HG03558 (cell line): Measurements from ENCODE around the gene FKBP10.
"Not testable (repeated sequence)": the region's sequence is repeated elsewhere in the genome, so short reads cannot be mapped to it uniquely, and the experiment has no call there.

Experiments used
- ATAC-seq: cut with Tn5 transposase; IDR thresholded peaks from one replicate; pipeline ENCODE4 v1.9.1; 2021; ENCODE audit warnings: moderate number of reproducible peaks; ENCODE audit not compliant: unreplicated experiment; ENCODE audit errors: extremely low read depth

The FKBP10 gene

DNA sequence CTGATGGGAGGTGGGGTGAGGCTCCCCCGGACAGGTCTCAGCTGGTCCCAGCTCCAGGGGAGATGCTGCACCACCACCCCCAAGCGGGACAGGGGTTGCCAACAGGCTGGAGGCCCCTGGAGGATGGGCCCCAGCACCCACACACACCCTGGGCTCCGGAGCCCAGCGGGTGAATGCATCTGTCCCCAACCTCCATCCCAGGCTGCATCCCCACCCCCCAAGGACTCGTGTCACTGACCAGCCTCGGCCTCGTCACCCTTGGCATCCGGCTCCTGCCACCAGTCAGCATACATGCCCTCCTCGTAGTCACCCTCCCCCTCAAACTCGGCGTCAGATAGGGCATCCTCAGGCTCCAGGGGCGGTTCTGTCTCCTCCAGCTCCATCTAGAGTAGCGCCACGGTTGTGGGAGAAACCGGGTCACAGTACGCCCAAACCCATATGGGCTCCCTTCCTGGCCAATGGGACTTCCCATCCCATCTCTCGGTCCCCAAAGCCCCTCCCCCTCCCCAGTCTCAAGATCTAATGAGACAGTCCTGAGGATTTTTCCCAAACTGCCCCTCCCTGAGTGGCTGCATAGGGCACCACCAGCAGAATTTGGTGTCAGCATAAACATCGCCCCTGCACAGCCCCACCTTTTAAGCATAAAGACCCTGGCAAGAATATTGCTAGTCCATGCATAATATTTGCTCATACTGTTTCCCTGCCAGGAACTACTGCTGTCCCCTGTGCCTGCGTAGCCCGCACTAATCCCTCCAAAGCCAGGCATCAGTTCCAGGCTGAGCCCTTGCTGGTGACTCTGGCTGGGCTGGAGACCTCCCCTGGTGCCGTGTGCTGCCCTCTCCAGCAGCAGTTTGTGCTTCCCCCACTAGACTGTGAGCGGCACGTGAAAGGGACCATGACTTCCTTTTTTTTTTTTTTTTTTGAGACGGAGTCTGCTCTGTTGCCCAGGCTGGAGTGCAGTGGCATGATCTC lies 9.5 kb upstream of the FKBP10 start:
- ATAC-seq: no peak

DNA sequence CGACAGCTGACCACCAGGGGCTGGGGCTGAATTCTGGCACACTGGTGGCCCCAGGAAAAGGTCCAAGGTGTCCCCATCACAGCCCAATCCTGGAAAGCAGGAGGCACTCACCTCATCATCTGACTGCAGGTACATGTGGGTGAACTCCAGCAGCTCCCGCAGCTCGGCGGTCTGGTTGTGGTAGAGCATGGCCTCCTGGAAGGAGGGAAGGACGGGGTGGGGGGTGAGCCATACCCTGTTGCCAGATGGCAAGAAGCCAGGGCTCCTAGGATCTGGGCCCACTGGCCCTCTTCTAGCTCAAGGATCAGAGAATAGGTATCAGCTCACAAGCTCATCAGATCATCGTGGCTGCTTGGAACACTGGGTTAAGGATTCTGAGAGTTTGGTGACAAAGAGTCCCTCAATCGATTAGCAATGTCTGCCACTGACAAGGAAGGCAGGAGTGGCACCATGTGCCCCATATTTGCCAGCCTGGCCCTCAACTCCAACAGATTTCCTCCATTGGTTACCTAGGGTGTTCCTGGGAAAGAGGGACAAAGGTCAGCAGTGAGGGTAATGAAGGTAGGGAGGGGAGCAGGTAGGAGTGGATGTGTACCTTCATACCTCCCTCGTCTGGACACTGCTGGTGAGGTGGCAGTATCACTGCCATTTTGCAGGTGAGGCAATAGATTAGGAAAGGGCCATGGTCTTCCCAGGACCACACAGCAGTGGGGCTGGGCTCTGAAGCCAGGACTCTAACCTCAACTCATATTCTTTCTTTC lies 5.9 kb upstream of the FKBP10 start:
- no peak for ATAC-seq

DNA sequence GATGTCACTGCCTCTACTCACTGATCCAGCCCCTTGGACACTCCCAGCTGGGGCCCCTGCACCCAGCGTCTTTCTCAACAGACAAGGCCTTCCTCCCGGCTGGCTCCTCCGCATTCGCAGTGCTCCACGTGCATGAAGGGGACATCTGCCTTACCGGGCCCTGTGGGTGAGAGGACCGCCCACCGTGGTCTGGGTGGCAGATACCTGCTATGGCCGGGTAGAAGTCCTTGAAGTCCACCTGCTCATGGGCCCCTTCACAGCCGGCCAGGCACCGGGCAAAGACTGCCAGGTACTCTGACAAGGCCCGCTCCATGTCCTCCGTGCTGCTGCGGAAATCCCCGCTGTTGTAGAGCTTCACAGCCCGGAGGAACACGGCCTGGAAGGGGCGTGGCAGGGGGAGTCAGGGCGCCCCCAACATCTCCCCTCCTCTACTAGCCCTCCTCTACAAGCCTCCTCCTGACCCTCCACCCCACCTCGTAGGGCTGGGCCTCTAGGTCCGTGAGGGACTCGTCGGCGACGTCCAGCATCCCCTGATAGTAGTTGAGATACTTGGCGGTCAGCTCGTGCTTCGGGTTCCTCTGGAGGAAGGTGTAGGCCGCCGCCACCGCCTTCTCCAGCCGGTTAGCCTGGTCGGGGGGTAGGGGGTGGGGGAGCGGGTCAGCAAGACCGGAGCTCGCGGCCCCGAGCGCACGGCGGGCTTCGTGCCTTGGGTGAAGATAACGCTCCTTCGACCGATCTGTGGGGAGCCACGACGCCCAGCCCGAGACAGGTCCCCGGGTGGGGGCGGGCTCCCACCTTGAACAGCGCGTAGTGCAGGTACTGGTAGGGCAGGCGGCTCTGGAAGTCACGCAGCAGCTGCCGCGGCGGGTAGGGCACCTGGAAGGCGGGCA lies 1.9 kb upstream of the FKBP10 start:
- no peak for ATAC-seq

DNA sequence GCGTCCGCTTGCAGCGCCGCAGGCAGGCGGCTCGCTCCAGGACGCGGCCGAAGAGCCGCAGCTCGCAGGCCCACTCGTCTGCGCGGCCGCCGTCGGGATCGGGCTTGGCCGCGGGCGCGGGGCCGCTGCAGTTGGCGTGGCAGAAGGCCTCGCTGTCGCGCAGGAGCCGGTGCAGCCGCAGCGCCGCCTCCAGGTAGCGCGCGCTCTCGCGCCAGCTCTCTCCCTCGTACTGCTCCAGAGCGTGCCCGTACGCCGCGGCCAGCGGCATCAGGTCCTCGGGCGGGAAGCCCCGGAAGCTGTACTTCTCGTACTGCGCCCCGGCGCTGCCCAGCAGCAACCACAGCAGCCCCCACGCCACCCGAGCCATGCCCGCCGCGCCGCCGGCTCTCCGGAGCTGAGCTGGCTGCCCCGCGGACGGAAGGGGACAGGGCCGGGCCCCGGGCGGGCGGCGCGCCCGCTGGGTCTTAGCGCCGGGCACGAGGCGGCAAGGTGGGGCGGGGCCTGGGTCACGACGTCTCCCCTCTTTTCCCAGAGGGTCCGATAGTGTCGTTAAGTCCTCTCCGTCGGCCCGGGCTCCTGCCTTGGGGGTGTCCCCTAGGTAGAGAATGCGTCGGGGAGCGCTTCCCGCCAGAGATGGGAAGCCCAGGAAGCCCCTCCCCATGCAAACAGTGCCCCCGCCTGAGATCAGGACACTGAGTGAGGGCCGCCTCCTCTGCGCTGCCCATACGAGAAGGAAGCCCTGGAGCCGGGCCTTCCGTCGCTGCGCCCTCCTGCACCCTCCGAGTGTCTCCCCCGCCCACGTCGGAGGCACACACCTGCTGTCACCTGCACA lies 1.0 kb upstream of the FKBP10 start, which contains the start of gene P3H4:
P3H4 (minus strand) TSS at position 401 of the 832 bp plus-strand sequence; CDS start at position 367, 34 bp downstream.
- no peak for ATAC-seq

DNA sequence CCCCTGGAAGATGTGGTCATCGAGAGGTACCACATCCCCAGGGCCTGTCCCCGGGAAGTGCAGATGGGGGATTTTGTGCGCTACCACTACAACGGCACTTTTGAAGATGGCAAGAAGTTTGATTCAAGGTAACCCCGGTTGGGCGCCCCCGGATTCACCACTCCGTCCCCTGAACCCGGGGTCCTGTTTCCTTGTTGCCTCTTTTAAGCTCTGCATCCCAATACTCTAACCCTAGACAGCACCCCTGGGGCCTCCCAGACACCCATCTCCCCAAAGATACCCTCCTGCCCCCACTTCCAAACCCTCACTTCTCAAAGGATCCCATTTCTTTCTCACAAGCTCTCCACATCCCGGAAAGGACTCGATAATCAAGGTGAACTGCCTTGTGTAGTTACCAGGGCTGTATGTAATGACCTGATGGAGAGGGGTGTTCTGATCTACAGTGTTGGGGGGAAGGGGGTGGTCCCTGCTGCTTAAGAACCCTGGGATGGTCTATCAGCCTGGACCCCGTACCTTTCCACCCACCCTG lies 412 bp downstream of the FKBP10 start:
- ATAC-seq: no peak

DNA sequence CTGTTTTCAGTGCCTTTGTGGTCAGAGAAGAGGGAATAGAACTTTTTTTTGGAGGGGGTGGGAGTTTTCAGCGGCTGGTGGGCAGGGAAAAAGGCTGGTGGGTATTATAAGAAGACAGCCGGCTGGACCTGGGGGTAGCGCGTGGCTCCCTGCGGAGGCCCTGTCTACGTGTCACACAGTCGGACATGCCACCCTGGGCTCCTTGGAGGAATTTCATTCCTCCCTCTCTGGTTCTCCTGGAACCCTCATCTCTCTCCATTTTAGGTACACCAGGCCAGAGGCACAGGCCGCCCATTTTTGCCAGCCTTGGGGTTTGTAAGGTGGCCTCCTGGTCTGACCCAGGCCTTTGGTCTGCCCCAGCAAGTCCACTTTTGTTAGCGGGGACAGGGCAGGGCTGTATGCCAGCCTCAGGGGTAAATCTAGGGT lies 908 bp downstream of the FKBP10 start:
- no peak for ATAC-seq

DNA sequence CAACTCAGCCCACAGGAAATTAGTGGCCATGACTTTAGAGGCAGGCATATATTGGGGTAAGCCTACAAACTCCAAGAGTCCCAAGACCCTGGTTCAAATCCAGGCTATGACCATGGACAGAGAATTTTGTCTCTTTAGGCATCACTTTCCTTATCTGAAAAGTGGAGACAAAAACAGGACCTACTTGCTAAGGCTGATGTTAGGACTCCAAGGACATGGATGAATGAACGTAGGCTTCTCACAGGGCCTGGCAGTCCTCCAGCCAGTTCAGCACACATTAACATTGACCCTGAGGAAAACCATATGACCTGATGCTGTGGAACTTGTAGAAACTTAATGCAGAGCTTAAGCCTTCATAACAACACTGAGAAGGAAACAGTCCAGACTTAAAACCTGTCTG lies 1.4 kb downstream of the FKBP10 start:
- ATAC-seq: no peak

DNA sequence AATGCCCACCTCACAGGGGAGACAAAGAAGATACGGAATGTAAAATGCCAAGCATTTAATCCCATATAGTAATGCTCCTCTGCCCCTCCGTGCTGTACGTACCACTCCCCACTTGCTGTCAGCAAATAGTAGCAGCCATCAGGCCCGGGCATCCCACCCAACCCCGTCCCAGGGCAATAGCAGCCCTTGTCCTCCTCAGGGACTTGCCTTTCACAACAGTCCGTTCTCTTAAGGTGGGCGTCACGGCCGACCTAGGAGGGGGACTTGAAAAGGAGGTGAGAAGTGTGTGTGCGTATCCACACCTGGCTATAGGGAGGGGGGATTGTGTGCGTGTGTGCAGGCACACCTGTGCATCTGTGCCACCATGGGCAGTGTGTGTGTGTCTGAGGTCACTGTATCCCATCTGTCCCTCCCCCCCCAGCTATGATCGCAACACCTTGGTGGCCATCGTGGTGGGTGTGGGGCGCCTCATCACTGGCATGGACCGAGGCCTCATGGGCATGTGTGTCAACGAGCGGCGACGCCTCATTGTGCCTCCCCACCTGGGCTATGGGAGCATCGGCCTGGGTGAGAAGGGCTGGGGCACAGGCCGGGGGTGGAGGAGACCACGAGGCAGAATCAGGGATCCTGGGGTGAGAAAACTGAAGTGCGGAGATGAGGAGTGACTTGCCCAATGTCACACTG lies 4.0 kb downstream of the FKBP10 start:
- no peak for ATAC-seq

DNA sequence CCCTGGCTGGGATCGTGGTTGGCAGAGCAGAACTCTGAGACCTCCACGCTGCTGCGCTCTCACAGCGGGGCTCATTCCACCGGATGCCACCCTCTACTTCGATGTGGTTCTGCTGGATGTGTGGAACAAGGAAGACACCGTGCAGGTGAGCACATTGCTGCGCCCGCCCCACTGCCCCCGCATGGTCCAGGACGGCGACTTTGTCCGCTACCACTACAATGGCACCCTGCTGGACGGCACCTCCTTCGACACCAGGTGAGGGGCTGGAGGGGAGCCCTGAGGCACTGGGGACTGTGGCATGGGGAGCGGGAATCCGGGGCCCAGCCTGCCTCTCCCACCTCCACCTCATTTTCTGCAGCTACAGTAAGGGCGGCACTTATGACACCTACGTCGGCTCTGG lies 5.2 kb downstream of the FKBP10 start:
- no peak for ATAC-seq

DNA sequence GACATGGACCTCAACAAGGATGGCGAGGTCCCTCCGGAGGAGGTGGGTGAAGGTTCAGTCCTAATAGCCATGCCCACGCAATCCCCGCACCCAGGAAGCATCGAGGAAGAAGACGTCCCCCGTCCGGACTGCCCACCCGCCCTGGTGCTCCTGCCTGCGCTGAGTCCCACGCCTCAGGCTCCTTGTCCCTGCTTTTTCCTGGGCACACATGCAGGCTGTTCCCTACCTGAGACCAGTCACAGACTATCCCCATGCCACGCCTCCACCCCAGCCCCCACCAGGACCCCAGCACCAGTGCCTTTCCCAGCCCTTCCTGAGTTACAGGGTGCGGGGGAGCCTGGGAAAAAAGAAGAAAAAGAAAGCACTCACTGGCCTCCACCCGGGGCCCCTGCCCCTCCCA lies 9.0 kb downstream of the FKBP10 start:
- no peak for ATAC-seq

DNA sequence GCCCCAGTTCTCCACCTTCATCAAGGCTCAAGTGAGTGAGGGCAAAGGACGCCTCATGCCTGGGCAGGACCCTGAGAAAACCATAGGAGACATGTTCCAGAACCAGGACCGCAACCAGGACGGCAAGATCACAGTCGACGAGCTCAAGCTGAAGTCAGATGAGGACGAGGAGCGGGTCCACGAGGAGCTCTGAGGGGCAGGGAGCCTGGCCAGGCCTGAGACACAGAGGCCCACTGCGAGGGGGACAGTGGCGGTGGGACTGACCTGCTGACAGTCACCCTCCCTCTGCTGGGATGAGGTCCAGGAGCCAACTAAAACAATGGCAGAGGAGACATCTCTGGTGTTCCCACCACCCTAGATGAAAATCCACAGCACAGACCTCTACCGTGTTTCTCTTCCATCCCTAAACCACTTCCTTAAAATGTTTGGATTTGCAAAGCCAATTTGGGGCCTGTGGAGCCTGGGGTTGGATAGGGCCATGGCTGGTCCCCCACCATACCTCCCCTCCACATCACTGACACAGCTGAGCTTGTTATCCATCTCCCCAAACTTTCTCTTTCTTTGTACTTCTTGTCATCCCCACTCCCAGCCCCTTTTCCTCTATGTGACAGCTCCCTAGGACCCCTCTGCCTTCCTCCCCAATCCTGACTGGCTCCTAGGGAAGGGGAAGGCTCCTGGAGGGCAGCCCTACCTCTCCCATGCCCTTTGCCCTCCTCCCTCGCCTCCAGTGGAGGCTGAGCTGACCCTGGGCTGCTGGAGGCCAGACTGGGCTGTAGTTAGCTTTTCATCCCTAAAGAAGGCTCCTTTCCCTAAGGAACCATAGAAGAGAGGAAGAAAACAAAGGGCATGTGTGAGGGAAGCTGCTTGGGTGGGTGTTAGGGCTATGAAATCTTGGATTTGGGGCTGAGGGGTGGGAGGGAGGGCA lies 9.7 kb downstream of the FKBP10 start:
- ATAC-seq: no peak

DNA sequence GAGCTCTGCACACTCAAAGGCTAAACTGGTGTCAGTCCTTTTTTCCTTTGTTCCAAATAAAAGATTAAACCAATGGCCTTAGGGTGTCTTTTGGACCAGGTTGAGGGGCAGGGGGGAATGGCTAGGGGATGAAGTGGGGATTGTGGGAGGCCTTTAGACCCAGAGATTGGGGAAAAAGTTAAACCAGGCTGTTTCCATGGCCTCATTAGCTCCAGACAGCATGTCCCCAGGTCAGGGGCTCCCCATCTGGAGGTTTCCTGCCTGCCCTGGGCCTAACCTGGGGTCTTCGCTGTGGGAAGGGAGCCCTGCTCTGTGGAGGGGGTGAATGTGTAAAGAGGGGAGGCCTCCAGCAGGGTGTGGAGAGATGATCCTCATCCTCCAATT lies 10.3 kb downstream of the FKBP10 start:
- ATAC-seq: no peak

DNA sequence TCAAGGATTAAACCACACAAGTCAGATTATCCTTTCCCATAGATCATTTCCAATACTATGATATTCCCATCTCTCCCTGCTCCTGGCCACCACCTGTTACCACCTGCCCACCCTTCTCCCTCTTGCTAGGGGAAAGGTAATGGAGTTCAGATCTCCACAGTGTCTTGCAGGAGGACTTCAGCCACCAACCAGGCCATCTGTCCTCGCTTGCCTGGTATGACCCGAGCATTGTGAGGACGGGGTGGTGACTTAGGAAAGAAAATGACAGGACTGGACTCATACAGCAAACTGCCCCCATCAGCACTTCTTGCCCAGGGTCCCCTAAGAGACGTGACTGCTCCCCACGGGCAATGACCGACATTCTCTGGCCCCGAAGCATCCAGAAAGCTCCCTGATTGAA lies 10.8 kb downstream of the FKBP10 start:
- no peak for ATAC-seq

DNA sequence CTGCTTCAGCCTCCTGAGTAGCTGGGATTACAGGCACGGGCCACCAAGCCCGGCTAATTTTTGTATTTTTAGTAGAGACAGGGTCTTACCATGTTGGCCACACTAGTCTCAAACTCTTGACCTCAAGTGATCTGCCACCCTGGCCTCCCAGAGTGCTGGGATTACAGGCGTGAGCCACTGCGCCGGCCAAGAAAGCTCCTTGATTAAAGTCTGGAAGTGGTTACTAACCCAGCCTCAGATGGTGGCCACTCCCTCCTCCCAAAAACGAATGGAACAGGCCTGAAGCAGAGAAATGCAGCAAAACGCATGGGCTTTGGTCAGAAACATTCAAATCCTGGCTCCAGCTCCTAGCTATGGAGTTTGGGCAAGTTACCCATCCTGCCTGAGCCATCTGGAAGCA lies 11.3 kb downstream of the FKBP10 start:
- no peak for ATAC-seq

DNA sequence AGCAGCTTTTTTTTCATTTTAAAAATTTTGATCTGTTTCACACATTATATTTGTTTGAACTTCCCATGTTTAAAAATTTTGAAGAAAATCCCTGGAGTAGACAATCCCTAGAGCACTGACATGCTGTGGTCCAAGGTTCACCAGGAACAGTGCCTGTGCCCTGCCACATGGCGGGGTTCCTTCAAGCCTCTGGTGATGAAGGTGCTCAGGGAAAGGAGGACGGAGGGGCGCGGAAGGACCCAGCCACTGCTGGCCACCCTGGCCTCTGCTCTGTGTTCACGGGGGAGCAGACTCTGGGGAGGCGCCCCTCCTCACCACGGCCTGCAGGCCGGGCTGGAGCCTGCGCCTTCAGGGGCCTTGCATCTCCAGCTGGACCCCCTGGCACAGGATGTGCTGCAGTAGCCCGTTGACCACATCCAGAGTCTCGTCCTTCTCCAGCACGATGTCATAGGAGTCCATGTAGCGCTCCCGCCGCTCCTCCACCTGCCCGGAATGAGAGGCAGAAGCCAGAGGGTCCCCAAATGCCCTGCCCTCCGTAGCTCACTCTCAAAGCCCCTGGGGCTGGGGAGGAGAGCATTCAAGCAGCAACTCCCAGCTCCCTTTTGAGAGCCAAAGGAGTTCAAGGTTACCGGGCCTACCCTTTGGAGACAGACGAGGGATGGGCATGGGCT lies 12.5 kb downstream of the FKBP10 start:
- no peak for ATAC-seq

DNA sequence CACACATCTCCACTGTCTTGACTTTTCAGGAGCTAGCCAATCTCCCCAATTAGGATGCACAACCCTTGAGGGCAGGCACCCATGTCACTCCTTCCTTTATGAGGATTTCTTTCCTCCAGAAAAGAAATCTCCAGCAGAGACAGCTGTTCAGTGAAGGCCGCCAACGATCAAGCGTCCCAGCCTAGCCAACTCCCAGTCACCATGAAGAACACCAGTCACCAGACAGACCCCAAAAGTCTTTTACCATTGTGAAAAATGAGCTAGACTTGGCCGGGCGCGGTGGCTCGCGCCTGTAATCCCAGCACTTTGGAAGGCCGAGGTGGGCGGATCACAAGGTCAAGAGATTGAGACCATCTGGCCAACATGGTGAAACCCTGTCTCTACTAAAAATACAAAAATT lies 17.2 kb downstream of the FKBP10 start:
- not testable (repeated sequence) for ATAC-seq

DNA sequence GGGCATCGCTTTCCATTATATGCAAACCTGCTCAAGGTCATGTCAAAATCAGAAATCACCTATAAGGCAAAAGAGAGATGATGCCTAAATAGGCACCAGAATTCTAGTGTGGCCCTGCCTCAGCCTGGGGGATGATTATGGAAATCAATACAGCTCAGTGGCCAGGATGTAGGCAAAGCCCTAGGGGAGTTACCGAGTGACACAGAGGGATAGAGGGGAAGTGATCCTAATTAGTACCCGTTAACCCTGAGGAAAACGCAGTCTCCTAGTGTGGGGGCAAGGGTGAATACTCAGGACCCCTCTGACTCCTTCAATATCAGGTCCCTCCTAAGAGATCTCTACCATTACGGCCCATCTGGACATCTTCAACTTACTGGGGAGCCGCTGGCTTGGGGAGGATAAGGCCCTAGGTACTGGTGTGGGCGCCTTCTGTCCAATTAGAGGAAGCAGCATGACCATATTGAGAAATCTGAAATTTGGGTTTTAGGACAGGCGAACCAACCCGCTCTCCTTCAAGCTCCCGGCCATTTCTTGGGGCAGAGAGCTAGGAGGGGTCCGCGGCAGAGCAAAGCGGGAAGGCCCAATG lies 22.5 kb downstream of the FKBP10 start:
- ATAC-seq: no peak
